HepG2 (cell line): ENCODE data around the gene CHRNA5. TPM values are rescaled to one million over a fixed set of nuclear protein-coding genes. Genes with fewer than 3 reads are reported as not detected.
"Not testable (repeated sequence)": the region's sequence is repeated elsewhere in the genome, so short reads cannot be mapped to it uniquely, and the experiment has no call there.

ENCODE experiments used
- ATAC-seq: fragments of 200-7000 bp; cut with Tn5 transposase; 3 replicates; pipeline ENCODE4 v1.9.1; 2020; ENCODE audit warnings: mild to moderate bottlenecking, moderate library complexity
- BruUV-seq: library from RNA; stranded (reverse); fragments of 400-500 nt; replicated peaks from 2 replicates; lab custom pipeline; 2021; lab: Mats Ljungman, UMichigan
- CTCF ChIA-PET: fragments of 300-600 bp; formaldehyde crosslinking; extraction: SDS; loops from one replicate; lab custom pipeline; 2021; ENCODE audit warnings: low total read pairs, inconsistent platforms, low intra/inter-chr PET ratio; lab: Yijun Ruan, JAX
- POLR2A ChIA-PET: fragments of 350-600 bp; sonication (Branson Sonifier 250); formaldehyde crosslinking; loops from one replicate; lab custom pipeline; 2020; ENCODE audit warnings: antibody characterized with exemption, inconsistent platforms; lab: Yijun Ruan, JAX
- DNase-seq: peaks from one replicate; pipeline ENCODE4 v3.0.0-alpha.2; 2015; ENCODE audit warnings: low spot score
- FAIRE-seq: peaks from 3 replicates; lab custom pipeline; 2011; peaks lifted over from hg19 to GRCh38; lab: Jason Lieb, UNC
- H2AFZ ChIP-seq: one replicate; pipeline ENCODE4 v1.6.1; 2011; ENCODE audit warnings: low read length, inconsistent platforms
- H3K27ac ChIP-seq: fragments of 300-600 bp; 3 replicates; pipeline ENCODE4 v1.8.0; 2011; ENCODE audit warnings: mixed run types, mild to moderate bottlenecking, mixed read lengths, low read length, inconsistent platforms; ENCODE audit not compliant: insufficient read depth; ENCODE audit errors: extremely low read length
- H3K27me3 ChIP-seq, 2 experiments: fragments of 200-600 bp in 1 of 2; 2 replicates in 1 of 2; 3 replicates in 1 of 2; pipeline versions ENCODE4 v1.6.0 to v1.8.0; 2011; ENCODE audit warnings: low read length in 2 of 2, mild to moderate bottlenecking in 2 of 2, moderate library complexity in 2 of 2, inconsistent platforms in 1 of 2; ENCODE audit not compliant: insufficient read depth in 2 of 2, control insufficient read depth in 1 of 2
- H3K36me3 ChIP-seq, 2 experiments: fragments of 200-600 bp in 1 of 2; replicated peaks in 1 of 2; 2 replicates in 1 of 2; 3 replicates in 1 of 2; pipeline versions ENCODE4 v1.5.1 to v1.8.0; 2011; ENCODE audit warnings: low read length in 2 of 2, inconsistent platforms in 1 of 2; ENCODE audit not compliant: insufficient read depth in 2 of 2, control insufficient read depth in 1 of 2
- H3K4me1 ChIP-seq: 2 replicates; pipeline ENCODE4 v1.5.1; 2012; ENCODE audit warnings: low read length, inconsistent platforms; ENCODE audit not compliant: insufficient read depth
- H3K4me2 ChIP-seq: 2 replicates; pipeline ENCODE4 v1.6.0; 2011; ENCODE audit warnings: low read depth, low read length, inconsistent platforms
- H3K4me3 ChIP-seq, 3 experiments: fragments of 200-600 bp in 1 of 3; sonication (generic), shearing (Covaris generic) in 1 of 3; replicated peaks in 1 of 3; 2 replicates each; pipeline ENCODE4 v1.5.1; 2011 to 2016; ENCODE audit warnings: low read length in 3 of 3, inconsistent platforms in 2 of 3, low read depth in 2 of 3, mild to moderate bottlenecking in 2 of 3, control low read depth in 1 of 3, mixed read lengths in 1 of 3; ENCODE audit not compliant: insufficient read depth in 1 of 3
- H3K79me2 ChIP-seq: one replicate; pipeline ENCODE4 v1.6.1; 2011; ENCODE audit warnings: low read length, inconsistent platforms; ENCODE audit not compliant: insufficient read depth
- H3K9ac ChIP-seq: 2 replicates; pipeline ENCODE4 v1.6.0; 2011; ENCODE audit warnings: mild to moderate bottlenecking, low read depth, low read length, inconsistent platforms; ENCODE audit not compliant: insufficient read depth
- H3K9me3 ChIP-seq: 2 replicates; pipeline ENCODE4 v1.5.1; 2012; ENCODE audit warnings: mild to moderate bottlenecking, low read length
- H4K20me1 ChIP-seq: 2 replicates; pipeline ENCODE4 v1.6.0; 2011; ENCODE audit warnings: inconsistent platforms, mild to moderate bottlenecking, low read length, moderate library complexity; ENCODE audit not compliant: insufficient read depth
- HMGXB3 ChIP-seq: sonication (generic); formaldehyde crosslinking; IDR thresholded peaks from 2 replicates; pipeline ENCODE4 v1.4.0; 2020; ENCODE audit warnings: missing genetic modification reagents, borderline replicate concordance
- IRF2 ChIP-seq: IDR thresholded peaks from 2 replicates; pipeline ENCODE4 v1.6.1; 2018; ENCODE audit warnings: missing genetic modification reagents, missing compliant biosample characterization
- KDM3A ChIP-seq: IDR thresholded peaks from 2 replicates; pipeline ENCODE4 v1.6.1; 2018; ENCODE audit warnings: low read depth, missing compliant biosample characterization
- MAFF ChIP-seq: IDR thresholded peaks from 2 replicates; pipeline ENCODE4 v1.6.1; 2011; ENCODE audit warnings: low read depth, low read length, improper control_type of control experiment
- MAFK ChIP-seq, 2 experiments: IDR thresholded peaks in 1 of 2; conservative IDR thresholded peaks in 1 of 2; 2 replicates each; pipeline ENCODE4 v1.6.1; 2011; ENCODE audit warnings: improper control_type of control experiment in 2 of 2, low read length in 2 of 2
- MYC ChIP-seq: sonication (generic); formaldehyde crosslinking; IDR thresholded peaks from 2 replicates; pipeline ENCODE4 v1.9.0; 2021; ENCODE audit warnings: missing genetic modification reagents, borderline replicate concordance
- TCF12 ChIP-seq, 2 experiments: fragments of 450-650 bp in 1 of 2; sonication (generic) in 1 of 2; formaldehyde crosslinking in 1 of 2; IDR thresholded peaks; 2 replicates each; pipeline versions ENCODE4 v1.6.1 to v1.8.0; 2017 to 2022; ENCODE audit warnings: antibody characterized with exemption in 1 of 2, mild to moderate bottlenecking in 1 of 2, missing genetic modification reagents in 1 of 2, moderate library complexity in 1 of 2
- ZNF460 ChIP-seq: sonication (generic); formaldehyde crosslinking; IDR thresholded peaks from 2 replicates; pipeline ENCODE4 v1.5.1; 2020; ENCODE audit warnings: missing genetic modification reagents, mild to moderate bottlenecking, borderline replicate concordance
- ZNF598 ChIP-seq: sonication (generic); formaldehyde crosslinking; IDR thresholded peaks from 2 replicates; pipeline ENCODE4 v1.5.1; 2020; ENCODE audit warnings: mild to moderate bottlenecking, missing genetic modification reagents, borderline replicate concordance
- ZNF607 ChIP-seq: sonication (generic); formaldehyde crosslinking; IDR thresholded peaks from 2 replicates; pipeline ENCODE4 v1.5.1; 2020; ENCODE audit warnings: missing genetic modification reagents, mild to moderate bottlenecking, borderline replicate concordance
- ZNF770 ChIP-seq: sonication (generic); formaldehyde crosslinking; IDR thresholded peaks from 2 replicates; pipeline ENCODE4 v1.5.0; 2020; ENCODE audit warnings: mild to moderate bottlenecking, missing genetic modification reagents
- WGBS: methylation state at CpG from one replicate; pipeline ENCODE4 v1.1.6; 2017; ENCODE audit warnings: low lambda C conversion rate; 5-methylcytosine and 5-hydroxymethylcytosine counted together
- in situ Hi-C: cut with HindIII; loops from 2 replicates; pipeline ENCODE4 v1.10.0; 2017; ENCODE audit warnings: low pct_unique_long_range_greater_than_20kb; ENCODE audit not compliant: extremely low pct_ligation_motif_present
- intact Hi-C: fragments of 100-400 bp; cut with micrococcal nuclease; formaldehyde crosslinking; loops from one replicate; pipeline ENCODE4 v1.10.0; 2022; ENCODE audit not compliant: unreplicated experiment
- polyA plus RNA-seq, 8 experiments: library from polyadenylated mRNA; depleted of rRNA in 3 of 8; stranded (reverse) in 7 of 8; unstranded in 1 of 8; fragments of >200 nt; fragmentation: Illumina TruSeq in 4 of 8; extraction: Trizol in 4 of 8; gene quantifications; 2 replicates each; pipeline versions ENCODE4 v1.2.1 to v1.2.3, GENCODE V29; 2011 to 2016; ENCODE audit warnings: low read depth in 4 of 8, missing spikeins in 1 of 8, mixed read lengths in 1 of 8; ENCODE audit not compliant: insufficient read depth in 1 of 8
- total RNA-seq, 5 experiments: library from RNA; depleted of rRNA; stranded (reverse); fragments of >200 nt; fragmentation: Illumina TruSeq; extraction: Trizol; gene quantifications; 2 replicates each; pipeline ENCODE4 v1.2.3, GENCODE V29; 2016; ENCODE audit warnings: low read depth in 1 of 5

The CHRNA5 gene
- total and polyA plus RNA-seq, 2 of the 13 experiments (the other 11 are each of a cell fraction or from before 2014, with no cell fraction given), result 3.7 to 10.5 TPM

- TF ChIP-seq ZNF460 (CRISPR knock-in tag) (no peak), ZNF598 (CRISPR knock-in tag) (no peak), MYC (no peak), HMGXB3 (CRISPR knock-in tag) (no peak), IRF2 (CRISPR knock-in tag) (no peak)
- TF ChIP-seq, all 625 proteins: peak for 0
Observed at GRCh38 chr15:78538358-78538757, 27.0 kb upstream of the CHRNA5 start (continued).

- intact Hi-C loops, result loop anchor here (1.0 to 5.0 kb wide), 2 partner anchors 26 to 32 kb away; partner anchors contain the start of genes CHRNA5 and HYKK
- not testable (repeated sequence) for TF ChIP-seq TCF12 (IDR thresholded peaks at IDR 0.05)
- TF ChIP-seq TCF12 (CRISPR knock-in tag; IDR thresholded peaks at IDR 0.05) (peak; percentile 32; the same call in 1 of the 2 replicates), MAFK (conservative IDR thresholded peaks at IDR 0.05 in 1 of 2, IDR thresholded peaks at IDR 0.05 in 1 of 2; ENCODE audit: low read length in 2 of 2) (peak; percentile 71 to 77), MAFF (peak; percentile 61), ZNF770 (peak; percentile 88), ZNF607 (0 out of 2 replicates have a peak, but pooled peaks have one; percentile 1), KDM3A (CRISPR knock-in tag) (peak; percentile 2; the same call in 1 of the 2 replicates)
- TF ChIP-seq, all 625 proteins: peak for 6; not testable (repeated sequence) for 619
- 85% methylated on average over 18 of the region's 18 CpGs for WGBS
- TSS peak; percentile 89 for BruUV-seq
- H3K9me3 ChIP-seq, in situ Hi-C loops, ATAC-seq, CTCF ChIA-PET, DNase-seq, H4K20me1 ChIP-seq, FAIRE-seq, H3K27me3 ChIP-seq: not testable (repeated sequence)
- Histone ChIP-seq H2AFZ (peak overlapping the region; percentile 71), H3K4me2 (peak overlapping the region; percentile 89), H3K36me3 (peaks cover 0 to 11% of the 10 kb centered on the region in 2 experiments; a peak in 2 of 5 replicates), H3K79me2 (peaks cover 24% of the 10 kb centered on the region), H3K9ac (peak overlapping the region; percentile 87), H3K4me3 (peak overlapping the region; percentile 83 to 88 (median 87)), H3K27ac (peak overlapping the region; percentile 94), H3K4me1 (peaks cover 25% of the 10 kb centered on the region)
- POLR2A ChIA-PET, result interaction anchor here (0.6 to 3.4 kb wide), 16 partner anchors 9 to 409 kb away, joined by 3 to 40 read pairs (median 4); partner anchors contain the start of genes CHRNA5, HYKK, IREB2 and SKIC8
Observed at GRCh38 chr15:78539464-78540140, 25.7 kb upstream of the CHRNA5 start.
